PC-9 (cell line): ENCODE data around the gene PRKCB. TPM values are rescaled to one million over a fixed set of nuclear protein-coding genes. Genes with fewer than 3 reads are reported as not detected.

ENCODE experiments used
- BruUV-seq: library from RNA; stranded (reverse); fragments of 400-500 nt; replicated peaks from 2 replicates; lab custom pipeline; 2021; lab: Mats Ljungman, UMichigan
- CTCF ChIA-PET: fragments of 300-600 bp; sonication (Branson Sonifier 250); formaldehyde crosslinking; loops from one replicate; lab custom pipeline; 2022; ENCODE audit warnings: antibody characterized with exemption; lab: Charles Lee
- POLR2A ChIA-PET: fragments of 300-600 bp; sonication (Branson Sonifier 250); formaldehyde crosslinking; loops from one replicate; lab custom pipeline; 2022; ENCODE audit warnings: antibody characterized with exemption; ENCODE audit not compliant: unreplicated experiment; lab: Charles Lee
- DNase-seq, 2 experiments: peaks; one replicate each; pipeline versions ENCODE4 v3.0.0 to v3.0.0-alpha.2; 2015 to 2022; ENCODE audit warnings: mixed read lengths in 1 of 2
- H2AFZ ChIP-seq: fragments of 200-600 bp; sonication (generic); 2 replicates; pipeline ENCODE4 v1.8.1; 2017; ENCODE audit warnings: antibody characterized with exemption
- H3F3A ChIP-seq: fragments of 200-600 bp; sonication (generic); 2 replicates; pipeline ENCODE4 v1.8.1; 2017; ENCODE audit warnings: antibody characterized with exemption, mild to moderate bottlenecking, low read depth; ENCODE audit not compliant: insufficient read depth
- H3K27ac ChIP-seq: fragments of 200-600 bp; sonication (generic); 2 replicates; pipeline ENCODE4 v1.6.1; 2016; ENCODE audit warnings: mixed run types
- H3K27me3 ChIP-seq: fragments of 200-600 bp; sonication (generic); 2 replicates; pipeline ENCODE4 v1.6.1; 2016; ENCODE audit warnings: low read depth, mixed run types; ENCODE audit not compliant: insufficient read depth
- H3K36me3 ChIP-seq: fragments of 200-600 bp; sonication (generic); 2 replicates; pipeline ENCODE4 v1.6.1; 2016; ENCODE audit warnings: low read depth, mixed run types
- H3K4me1 ChIP-seq: fragments of 200-600 bp; sonication (generic); replicated peaks from 2 replicates; pipeline ENCODE4 v1.6.1; 2016; ENCODE audit warnings: mixed run types; ENCODE audit not compliant: insufficient read depth
- H3K4me2 ChIP-seq: fragments of 200-600 bp; sonication (generic); 2 replicates; pipeline ENCODE4 v1.6.1; 2017; ENCODE audit warnings: mixed run types
- H3K4me3 ChIP-seq: fragments of 200-600 bp; sonication (generic); 2 replicates; pipeline ENCODE4 v1.6.1; 2016; ENCODE audit warnings: mixed run types
- H3K79me2 ChIP-seq: fragments of 200-600 bp; sonication (generic); 2 replicates; pipeline ENCODE4 v1.6.1; 2017; ENCODE audit warnings: low read depth, mixed run types
- H3K9me2 ChIP-seq: fragments of 200-600 bp; sonication (generic); 2 replicates; pipeline ENCODE4 v1.8.1; 2017; ENCODE audit warnings: mild to moderate bottlenecking; ENCODE audit not compliant: insufficient read depth
- H3K9me3 ChIP-seq: fragments of 200-600 bp; sonication (generic); 2 replicates; pipeline ENCODE4 v1.8.1; 2016; ENCODE audit warnings: low read depth; ENCODE audit not compliant: insufficient read depth
- H4K20me1 ChIP-seq: fragments of 200-600 bp; sonication (generic); 2 replicates; pipeline ENCODE4 v1.8.1; 2017; ENCODE audit not compliant: insufficient read depth
- CTCF ChIP-seq: fragments of 200-600 bp; sonication (generic); conservative IDR thresholded peaks from 2 replicates; pipeline ENCODE4 v1.6.1; 2017; ENCODE audit warnings: mixed run types, antibody characterized with exemption, mild to moderate bottlenecking, moderate library complexity
- EZH2 ChIP-seq: fragments of 200-600 bp; sonication (generic); IDR thresholded peaks from 2 replicates; pipeline ENCODE4 v1.8.0; 2017; ENCODE audit warnings: antibody characterized with exemption, low read depth
- intact Hi-C: fragments of 100-400 bp; cut with micrococcal nuclease; formaldehyde crosslinking; loops from one replicate; pipeline ENCODE4 v1.10.0; 2022; ENCODE audit not compliant: unreplicated experiment
- microRNA-seq: library from miRNA; unstranded; fragments of <30 nt; microRNA quantifications from one replicate; pipeline ENCODE4 v1.2.0, GENCODE V29; 2021; ENCODE audit warnings: borderline number of aligned reads, borderline replicate concordance
- total RNA-seq: library from RNA; stranded (reverse); gene quantifications from 2 replicates; pipeline ENCODE4 v1.2.3, GENCODE V29; 2021

Gene PRKCB
- total RNA-seq, 1 experiment from 2014 or later = not detected

GRCh38 chr16:24258791-24259190, 423.0 kb downstream of the PRKCB start:
- no peak overlapping the region for H3K4me2 ChIP-seq
- no peaks in the 10 kb centered on the region for H4K20me1 ChIP-seq
- no peaks in the 10 kb centered on the region for H3K9me2 ChIP-seq
- TF ChIP-seq CTCF (no peak), EZH2 (no peak)
- no peak overlapping the region for H3K4me3 ChIP-seq
- H3K27me3 ChIP-seq = peaks cover 28% of the 10 kb centered on the region
- H3K36me3 ChIP-seq = no peaks in the 10 kb centered on the region
- ChIA-PET POLR2A (no interaction called here), CTCF (no interaction called here)
- no peaks in the 10 kb centered on the region for H3K9me3 ChIP-seq
- no peaks in the 10 kb centered on the region for H3K79me2 ChIP-seq
- no peaks in the 10 kb centered on the region for H3K4me1 ChIP-seq
- H3F3A ChIP-seq = no peaks in the 10 kb centered on the region
- no TSS peak for BruUV-seq
- no peak for DNase-seq
- intact Hi-C loops = no loop called here
- no peak overlapping the region for H3K27ac ChIP-seq
- no peak overlapping the region for H2AFZ ChIP-seq

GRCh38 chr16:24262816-24263215, 427.0 kb downstream of the PRKCB start:
- no peaks in the 10 kb centered on the region for H3K79me2 ChIP-seq
- H2AFZ ChIP-seq = no peak overlapping the region
- no peaks in the 10 kb centered on the region for H3K36me3 ChIP-seq
- no peaks in the 10 kb centered on the region for H3K9me3 ChIP-seq
- no peak overlapping the region for H3K4me3 ChIP-seq
- no peak overlapping the region for H3K27ac ChIP-seq
- H3K4me2 ChIP-seq = no peak overlapping the region
- TF ChIP-seq EZH2 (no peak), CTCF (no peak)
- POLR2A ChIA-PET = no interaction called here
- H3K9me2 ChIP-seq = no peaks in the 10 kb centered on the region
- H3F3A ChIP-seq = no peaks in the 10 kb centered on the region
- no TSS peak for BruUV-seq
- no peaks in the 10 kb centered on the region for H4K20me1 ChIP-seq
- intact Hi-C loops = no loop called here
- CTCF ChIA-PET = no interaction called here
- H3K4me1 ChIP-seq = no peaks in the 10 kb centered on the region
- peaks cover 14% of the 10 kb centered on the region for H3K27me3 ChIP-seq
- no peak for DNase-seq

Small RNAs within 50 kb of the gene (microRNA-seq; reads per million reads assigned to microRNA genes)
- gene MIR1273H = not detected

Other genes with a start within 250 kb of the PRKCB start
- gene NDUFAB1, start 239.7 kb upstream of the PRKCB start, total RNA-seq = 125 and 136 TPM in 2 replicates
- gene PALB2, start 194.7 kb upstream of the PRKCB start, total RNA-seq = 15.1 and 19.1 TPM in 2 replicates
- gene DCTN5, start 194.5 kb upstream of the PRKCB start, total RNA-seq = 52.9 and 84.8 TPM in 2 replicates
- gene PLK1, start 157.1 kb upstream of the PRKCB start, total RNA-seq = 169 and 213 TPM in 2 replicates
- 3.4 and 3.9 TPM in 2 replicates for gene ERN2, start 122.8 kb upstream of the PRKCB start, total RNA-seq
- gene CHP2, start 81.0 kb upstream of the PRKCB start, total RNA-seq = not detected in 2 replicates